T-helper 2 cell (primary cell): ENCODE results near the gene NOL3.

Source experiments
- DNase-seq, 5 experiments: peaks; one replicate each; pipeline versions ENCODE4 v3.0.0 to v3.0.0-alpha.2; 2012 to 2022

Gene NOL3

GRCh38 chr16:67173323-67173722 lies 3.0 kb downstream of the NOL3 start:
- no peak for DNase-seq

DNA sequence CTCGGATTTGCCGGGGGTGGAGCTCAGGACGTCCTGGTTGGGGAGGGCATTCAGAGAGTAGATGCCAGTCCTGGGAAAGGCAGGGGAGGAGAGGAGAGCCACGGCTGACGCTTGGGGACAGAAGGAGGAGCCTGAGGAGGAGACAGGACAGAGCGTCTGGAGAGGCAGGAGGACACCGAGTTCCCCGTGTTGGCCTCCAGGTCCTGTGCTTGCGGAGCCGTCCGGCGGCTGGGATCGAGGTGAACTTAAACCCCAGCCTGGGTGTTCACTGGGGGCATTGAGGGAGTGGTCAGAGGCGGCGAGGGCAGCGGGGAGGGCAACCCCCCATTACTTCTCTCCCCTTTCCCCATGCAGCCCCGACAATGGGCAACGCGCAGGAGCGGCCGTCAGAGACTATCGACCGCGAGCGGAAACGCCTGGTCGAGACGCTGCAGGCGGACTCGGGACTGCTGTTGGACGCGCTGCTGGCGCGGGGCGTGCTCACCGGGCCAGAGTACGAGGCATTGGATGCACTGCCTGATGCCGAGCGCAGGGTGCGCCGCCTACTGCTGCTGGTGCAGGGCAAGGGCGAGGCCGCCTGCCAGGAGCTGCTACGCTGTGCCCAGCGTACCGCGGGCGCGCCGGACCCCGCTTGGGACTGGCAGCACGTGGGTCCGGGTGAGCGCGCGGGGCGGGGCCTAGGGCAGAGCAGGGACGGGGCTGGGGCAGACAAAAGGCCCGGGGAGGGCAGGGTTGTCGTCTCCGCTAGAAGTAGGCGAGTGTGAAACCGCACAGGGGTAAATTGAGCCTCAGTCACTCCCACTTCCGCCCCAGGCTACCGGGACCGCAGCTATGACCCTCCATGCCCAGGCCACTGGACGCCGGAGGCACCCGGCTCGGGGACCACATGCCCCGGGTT lies 3.7 kb downstream of the NOL3 start:
- DNase-seq, result peak; percentile 38 to 81 (median 57)

GRCh38 chr16:67174706-67175231 lies 4.4 kb downstream of the NOL3 start:
- no peak for DNase-seq

DNA sequence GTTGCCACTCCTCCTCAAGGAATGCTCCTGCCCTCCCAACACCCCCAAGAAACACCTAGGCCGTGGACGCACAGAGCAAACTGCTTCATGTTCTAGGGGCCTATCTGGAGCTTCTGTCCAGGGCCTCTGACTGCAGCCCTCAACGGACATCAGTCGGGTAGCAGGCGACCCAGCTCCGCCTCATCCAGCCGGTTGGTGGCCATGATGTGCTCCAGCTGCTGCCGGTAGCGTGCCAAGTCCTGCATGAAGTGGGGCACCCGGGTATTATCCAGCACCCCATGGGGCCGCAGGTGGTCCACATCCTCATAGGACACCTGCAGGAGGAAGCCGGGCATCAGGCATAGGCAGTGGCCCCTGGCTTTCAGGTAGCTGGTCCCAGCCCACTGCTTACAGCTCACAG lies 6.3 kb downstream of the NOL3 start:
- DNase-seq, result no peak

GRCh38 chr16:67177743-67178699 lies 7.7 kb downstream of the NOL3 start:
- peak in 4 of 5 experiments; percentile 38 to 77 (median 48) for DNase-seq

DNA sequence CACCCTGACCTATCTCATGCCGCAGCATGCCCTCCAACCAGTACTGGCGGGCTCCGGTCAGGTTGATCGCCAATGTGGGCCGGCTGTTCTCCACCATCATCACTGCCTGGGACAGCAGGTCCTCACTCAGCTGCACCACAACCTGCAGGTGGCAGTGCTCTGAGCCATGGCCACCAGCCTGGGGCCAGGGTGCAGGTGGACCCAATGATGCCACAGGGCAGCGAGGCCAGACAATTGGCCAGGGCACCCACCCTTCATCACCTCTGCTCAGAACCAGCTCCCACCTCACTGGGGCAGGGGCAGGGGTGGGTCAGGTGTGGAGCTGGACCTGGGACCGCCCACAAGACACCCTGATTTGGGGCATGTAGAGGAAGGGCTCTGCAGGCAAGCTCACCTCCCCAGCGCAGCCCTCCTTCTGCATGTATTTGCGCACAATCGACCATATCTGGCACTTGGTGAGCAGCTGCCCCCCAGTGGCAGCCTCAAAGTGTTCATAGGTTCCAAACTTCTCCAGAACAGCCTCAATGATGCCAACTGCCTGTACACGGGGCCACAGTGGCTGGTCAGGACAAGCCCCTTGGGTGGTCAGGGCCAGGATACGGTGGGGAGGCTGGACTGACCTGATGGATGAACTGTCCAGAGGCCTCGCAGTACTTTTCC lies 9.2 kb downstream of the NOL3 start:
- DNase-seq, result no peak

GRCh38 chr16:67180166-67180565 lies 9.8 kb downstream of the NOL3 start:
- no peak for DNase-seq

- DNase-seq, result no peak
Measured at GRCh38 chr16:67181346-67181745, 11.0 kb downstream of the NOL3 start.

- no peak for DNase-seq
Measured at GRCh38 chr16:67182288-67182687, 11.9 kb downstream of the NOL3 start.

DNA sequence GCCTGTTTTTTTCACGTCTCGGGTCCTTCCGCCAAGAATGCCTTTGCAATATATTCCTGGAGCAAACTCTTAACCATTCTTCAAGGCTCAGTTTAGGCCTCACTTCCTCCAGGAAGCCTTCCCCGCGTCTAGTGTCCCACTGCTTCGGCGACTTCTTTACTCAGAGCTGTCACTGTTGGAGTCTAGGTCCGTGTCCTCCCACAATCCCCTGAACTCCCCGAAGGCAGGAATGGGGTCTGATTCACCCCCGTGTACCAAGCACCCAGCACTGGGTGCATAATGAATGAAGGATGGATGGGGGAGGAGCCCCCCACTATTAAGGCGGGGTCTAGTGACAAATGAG lies 12.9 kb downstream of the NOL3 start:
- no peak for DNase-seq

DNA sequence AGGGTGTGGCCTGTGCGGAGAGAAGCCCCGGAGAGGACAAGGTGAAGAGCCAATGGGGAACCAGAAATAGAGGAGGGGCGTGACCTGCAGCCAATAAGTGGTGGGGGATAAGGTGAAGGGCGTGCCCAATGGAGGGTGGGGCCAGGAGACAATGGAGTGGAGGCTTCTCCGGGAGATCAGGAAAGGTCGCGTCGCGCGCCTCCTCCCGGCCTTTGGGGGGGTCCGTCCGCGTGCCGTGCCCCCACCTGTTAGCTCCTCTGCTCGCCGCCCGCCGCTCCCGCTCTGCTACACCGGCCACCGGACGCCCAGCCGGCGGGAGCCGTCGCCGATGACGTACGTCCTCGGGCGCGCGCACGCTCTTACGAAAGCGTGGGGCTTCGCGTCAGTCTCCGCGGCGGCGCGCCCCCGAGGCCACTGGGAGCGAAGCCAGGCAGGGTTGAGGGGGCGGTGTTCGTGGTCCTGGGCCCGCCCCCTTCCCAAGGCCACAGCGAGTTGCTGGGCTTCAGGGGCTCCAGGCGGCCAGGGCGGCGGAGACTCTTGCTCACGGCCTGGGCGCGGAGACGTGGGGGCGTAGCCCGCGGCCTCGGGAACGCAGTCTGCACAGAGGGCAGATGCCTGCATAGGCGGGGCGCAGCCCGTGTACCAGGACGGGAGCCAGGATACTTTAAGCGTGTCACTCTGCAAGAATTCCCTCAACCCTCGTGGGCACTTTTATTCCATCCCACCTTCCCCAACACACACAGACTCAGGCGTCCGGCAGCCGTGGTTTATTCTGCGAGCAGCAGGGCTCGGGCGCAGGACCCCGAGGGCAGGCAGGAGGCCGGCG lies 13.5 kb downstream of the NOL3 start, which contains the start of gene MATCAP1:
MATCAP1 (minus strand) TSS at position 337 of the 826 bp plus-strand sequence. CDS start 3,353 bp downstream, outside the sequence.
- peak; percentile 79 to 99 (median 92) for DNase-seq

DNA sequence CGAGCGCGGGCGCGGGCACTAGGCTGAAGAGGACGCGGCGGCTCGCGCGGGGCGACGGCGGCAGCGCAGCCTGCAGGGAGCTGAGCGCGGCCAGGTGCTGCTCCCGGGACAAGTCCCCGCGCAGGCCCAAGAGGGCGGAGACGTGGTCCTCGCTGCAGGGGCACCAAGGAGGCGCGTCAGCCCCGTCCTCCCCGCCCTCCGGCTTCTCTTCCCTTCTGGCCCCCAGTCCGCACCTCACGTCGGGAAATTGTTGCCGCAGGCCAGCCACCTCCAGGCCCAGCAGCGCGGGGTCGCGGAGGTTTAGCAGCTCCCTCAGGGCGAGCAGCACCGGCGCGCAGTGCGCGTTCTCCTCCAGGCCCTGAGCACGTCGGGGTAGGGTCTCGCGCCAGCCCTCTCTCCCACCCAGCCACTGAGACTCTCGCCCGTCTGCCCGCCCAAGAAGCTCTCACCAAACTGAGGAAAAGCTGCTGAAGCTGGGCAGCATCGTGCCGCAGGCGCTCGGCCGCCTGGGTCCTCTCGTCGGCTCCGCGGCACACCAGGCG lies 14.2 kb downstream of the NOL3 start:
- DNase-seq, result peak in 2 of 5 experiments; percentile 36 to 54

DNA sequence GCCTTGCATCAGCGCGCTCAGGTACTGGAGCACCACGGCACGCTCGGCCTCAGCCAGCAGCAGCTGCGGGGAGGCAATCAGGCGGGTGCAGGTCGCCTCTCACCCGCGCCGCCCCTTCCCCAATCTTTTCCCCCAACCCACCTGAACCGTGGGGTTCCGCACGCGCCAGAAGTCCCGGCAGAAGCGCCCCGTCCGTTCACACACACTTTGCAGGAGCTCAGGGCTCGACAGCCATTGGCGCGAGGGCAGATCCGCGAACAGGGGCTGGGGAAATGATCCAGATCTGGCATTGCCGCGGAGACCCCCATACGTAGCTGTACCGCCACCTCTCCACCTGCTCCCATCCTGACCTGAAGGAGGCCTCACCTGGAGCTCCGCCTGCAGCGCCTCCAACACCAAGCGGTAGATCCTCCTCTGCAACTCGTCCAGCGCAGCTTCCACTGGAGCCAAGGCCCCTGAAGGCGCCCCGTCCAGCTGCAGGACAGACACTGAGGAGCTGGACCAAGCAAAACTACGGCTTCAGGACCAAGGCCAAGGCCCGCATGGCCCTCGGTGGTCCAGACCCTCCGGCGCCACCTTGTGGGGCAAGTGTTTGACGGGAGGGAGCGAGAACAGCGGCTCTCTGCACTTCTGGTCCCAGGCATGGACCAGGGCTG lies 14.8 kb downstream of the NOL3 start:
- peak; percentile 62 to 80 (median 76) for DNase-seq

GRCh38 chr16:67185651-67186134 lies 15.4 kb downstream of the NOL3 start:
- DNase-seq, result no peak

- DNase-seq, result no peak
Measured at GRCh38 chr16:67186550-67186950, 16.2 kb downstream of the NOL3 start.

DNA sequence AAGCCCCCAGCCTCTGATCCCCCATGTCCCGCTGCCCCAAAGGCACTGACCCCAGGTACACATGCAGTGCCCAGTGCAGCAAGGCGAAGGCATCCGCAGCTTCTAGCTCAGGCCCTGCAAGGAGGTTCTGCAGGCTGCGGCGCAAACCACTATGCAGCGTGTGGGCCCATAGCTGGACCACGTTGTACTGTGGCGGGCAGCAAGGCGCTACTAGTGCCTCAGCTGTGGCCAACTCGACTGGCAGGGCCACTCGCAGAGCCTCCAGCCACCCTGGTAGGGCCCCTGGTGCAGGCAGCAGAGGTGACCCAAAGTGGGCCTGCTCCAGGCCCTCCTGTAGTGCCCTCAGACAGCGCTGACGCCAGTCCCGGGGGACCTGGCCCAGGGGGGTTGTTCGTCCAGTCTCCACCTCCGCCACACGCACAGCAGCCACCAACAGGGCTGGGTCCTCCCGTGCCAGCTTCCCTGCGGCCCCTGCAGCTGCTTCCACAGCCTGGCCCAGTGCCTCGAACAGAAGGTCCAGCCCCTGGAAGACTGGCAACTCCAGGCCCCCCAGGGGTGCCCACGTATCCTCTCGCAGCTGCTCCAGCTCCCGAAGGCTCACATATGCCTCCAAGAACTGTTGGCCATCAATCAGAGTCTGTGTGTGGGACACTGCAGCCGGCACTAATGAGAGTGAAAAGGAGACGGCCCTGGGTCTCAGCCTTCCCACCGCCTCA lies 17.0 kb downstream of the NOL3 start:
- DNase-seq, result no peak

- no peak for DNase-seq
Measured at GRCh38 chr16:67188323-67188722, 18.0 kb downstream of the NOL3 start.

DNA sequence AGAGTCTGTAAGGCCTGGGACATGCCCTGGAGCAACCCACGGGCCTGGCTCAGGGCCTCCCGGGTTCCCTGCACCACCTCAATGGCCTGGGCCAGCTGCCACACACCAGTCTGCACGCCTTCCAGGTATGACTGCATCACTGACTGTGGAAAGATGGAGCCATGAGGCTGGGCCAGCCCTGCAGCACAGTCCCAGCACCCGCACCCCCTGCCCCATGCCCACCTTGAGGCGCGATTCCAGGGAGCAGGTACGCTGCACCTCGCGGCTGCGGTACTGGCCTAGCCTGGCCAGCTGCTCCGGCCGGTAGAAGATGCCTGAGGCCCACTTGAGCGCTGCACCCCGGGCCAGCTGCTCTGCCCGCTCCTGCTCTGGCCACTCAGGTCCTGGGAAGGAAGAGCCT lies 18.5 kb downstream of the NOL3 start:
- no peak for DNase-seq

- DNase-seq, result no peak
Measured at GRCh38 chr16:67190041-67190440, 19.7 kb downstream of the NOL3 start, which contains the start of gene EXOC3L1. Gene EXOC3L1, minus strand, starts transcription at chr16:67190136. Its CDS starts 460 bp downstream, at chr16:67189676.
